Cardiac fibroblast (primary cell): Measurements from ENCODE around the gene TNS3.

Source experiments
- DNase-seq, 2 donors: peaks; one replicate each; pipeline versions ENCODE4 v3.0.0 to v3.0.0-alpha.2; 2010; ENCODE audit warnings: low read depth in 2 of 2
- H3K4me3 ChIP-seq, 2 donors: replicated peaks in 1 of 2; 1 replicate in 1 of 2; 2 replicates in 1 of 2; pipeline ENCODE4 v1.5.1; 2011; ENCODE audit warnings: low read depth in 2 of 2, low read length in 2 of 2, mild to moderate bottlenecking in 2 of 2, moderate library complexity in 1 of 2
- TF ChIP-seq, protein P1 (sequence below): IDR thresholded peaks from one replicate; pipeline ENCODE4 v1.5.1; 2011; ENCODE audit warnings: low read depth, mild to moderate bottlenecking, low read length, inconsistent platforms

Gene TNS3

GRCh38 chr7:47568056-47568455, 13.9 kb downstream of the TNS3 start:
- DNase-seq: no peak
- H3K4me3 ChIP-seq: no peak overlapping the region
- TF ChIP-seq, protein P1, sequence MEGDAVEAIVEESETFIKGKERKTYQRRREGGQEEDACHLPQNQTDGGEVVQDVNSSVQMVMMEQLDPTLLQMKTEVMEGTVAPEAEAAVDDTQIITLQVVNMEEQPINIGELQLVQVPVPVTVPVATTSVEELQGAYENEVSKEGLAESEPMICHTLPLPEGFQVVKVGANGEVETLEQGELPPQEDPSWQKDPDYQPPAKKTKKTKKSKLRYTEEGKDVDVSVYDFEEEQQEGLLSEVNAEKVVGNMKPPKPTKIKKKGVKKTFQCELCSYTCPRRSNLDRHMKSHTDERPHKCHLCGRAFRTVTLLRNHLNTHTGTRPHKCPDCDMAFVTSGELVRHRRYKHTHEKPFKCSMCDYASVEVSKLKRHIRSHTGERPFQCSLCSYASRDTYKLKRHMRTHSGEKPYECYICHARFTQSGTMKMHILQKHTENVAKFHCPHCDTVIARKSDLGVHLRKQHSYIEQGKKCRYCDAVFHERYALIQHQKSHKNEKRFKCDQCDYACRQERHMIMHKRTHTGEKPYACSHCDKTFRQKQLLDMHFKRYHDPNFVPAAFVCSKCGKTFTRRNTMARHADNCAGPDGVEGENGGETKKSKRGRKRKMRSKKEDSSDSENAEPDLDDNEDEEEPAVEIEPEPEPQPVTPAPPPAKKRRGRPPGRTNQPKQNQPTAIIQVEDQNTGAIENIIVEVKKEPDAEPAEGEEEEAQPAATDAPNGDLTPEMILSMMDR: no peak

DNA sequence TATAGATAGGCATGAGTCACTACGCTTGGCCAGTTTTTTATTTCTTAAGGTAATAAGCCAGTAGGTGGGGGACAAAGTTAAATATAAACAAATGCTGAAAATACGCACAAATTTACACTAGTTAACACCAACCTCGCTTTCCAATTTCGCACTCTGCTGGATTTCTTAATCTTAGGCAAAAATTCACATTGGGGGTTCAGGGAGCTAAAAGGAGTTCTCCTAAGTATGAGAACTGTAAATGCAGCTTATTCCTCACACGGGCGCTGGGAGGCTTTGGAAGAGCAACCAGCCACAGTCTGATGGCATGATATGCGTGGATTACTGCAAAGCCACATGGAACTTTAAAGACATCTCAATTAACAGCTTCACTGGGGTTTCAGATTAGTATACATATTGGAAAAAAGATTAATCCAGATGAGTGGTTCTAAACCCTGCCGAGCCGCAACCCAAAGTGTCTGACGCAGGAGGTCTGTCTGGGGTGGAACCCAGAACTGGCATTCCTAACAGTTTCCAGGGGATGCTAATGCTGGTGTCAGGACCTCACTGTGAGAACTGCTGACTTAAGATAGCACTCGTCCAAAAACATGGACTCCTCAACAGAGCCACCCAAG, 16.2 kb downstream of the TNS3 start:
- DNase-seq: no peak
- H3K4me3 ChIP-seq: no peak overlapping the region
- TF ChIP-seq, protein P1: no peak

- no peak overlapping the region for H3K4me3 ChIP-seq
- TF ChIP-seq, protein P1: no peak
- DNase-seq: no peak
Measured at GRCh38 chr7:47563521-47563920, 18.4 kb downstream of the TNS3 start.

GRCh38 chr7:47561715-47562446, 20.0 kb downstream of the TNS3 start:
- DNase-seq: no peak
- H3K4me3 ChIP-seq: no peak overlapping the region
- TF ChIP-seq, protein P1: no peak

GRCh38 chr7:47559306-47560220, 22.3 kb downstream of the TNS3 start:
- TF ChIP-seq, protein P1: no peak
- no peak for DNase-seq
- H3K4me3 ChIP-seq: no peak overlapping the region

DNA sequence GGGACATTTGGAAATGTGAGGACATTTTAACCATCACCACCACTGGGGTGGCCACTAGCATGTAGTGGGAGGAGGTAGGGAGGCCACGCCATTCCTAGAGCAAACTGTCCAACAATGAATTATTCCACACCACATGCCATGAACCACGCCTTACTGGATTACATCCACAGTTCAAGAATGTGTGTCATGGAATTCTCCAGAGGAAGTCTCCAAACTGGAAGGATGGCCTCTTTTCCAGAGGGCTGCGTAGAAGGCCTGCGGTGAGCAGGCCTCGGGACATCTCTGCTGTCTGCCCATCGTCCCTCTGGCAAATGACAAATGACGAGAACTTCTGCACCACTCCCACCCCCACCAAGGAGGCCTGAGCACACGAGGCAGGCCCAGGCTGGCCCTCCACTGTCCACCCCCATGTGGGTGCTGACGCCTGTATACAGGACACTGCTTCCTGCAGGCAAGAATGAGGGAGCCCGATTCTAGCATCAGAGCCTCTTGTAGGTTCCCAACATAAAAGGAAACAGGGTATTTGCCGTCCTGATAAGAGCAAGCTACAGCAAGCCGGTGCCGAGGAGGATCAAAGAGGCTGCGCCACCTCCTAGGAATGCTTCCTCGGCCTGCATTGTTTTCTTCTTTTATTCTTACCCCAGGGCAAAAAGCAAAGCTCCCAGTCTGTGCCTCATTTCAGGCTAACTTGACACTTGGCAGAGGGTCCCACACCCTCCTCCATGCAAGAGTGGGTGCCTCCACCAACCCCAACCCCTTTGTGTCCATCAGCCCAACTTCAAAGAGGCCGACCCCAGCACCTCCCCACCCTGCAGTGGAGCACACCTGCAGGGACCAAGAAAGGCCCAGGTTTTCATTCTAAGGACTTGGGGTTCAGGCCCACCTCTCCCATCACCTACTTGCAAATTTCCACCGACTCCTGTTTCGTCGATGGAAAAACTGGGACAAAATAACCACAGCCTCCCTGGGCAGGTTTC, 23.9 kb downstream of the TNS3 start:
- TF ChIP-seq, protein P1: no peak
- DNase-seq: peak; percentile 56 to 63
- H3K4me3 ChIP-seq: no peak overlapping the region
